Panc1 (cell line): ENCODE results near the gene HOXB3.

Experiments used
- CTCF ChIP-seq: fragments of 450-650 bp; IDR thresholded peaks from 2 replicates; pipeline ENCODE4 v1.5.1; 2017; ENCODE audit warnings: mild to moderate bottlenecking
- POLR2AphosphoS5 ChIP-seq: IDR thresholded peaks from 2 replicates; pipeline ENCODE4 v1.6.1; 2012; ENCODE audit warnings: mild to moderate bottlenecking, low read depth, low read length, moderate library complexity
- TF ChIP-seq, protein P1 (sequence below), 2 experiments: IDR thresholded peaks; 2 replicates each; pipeline ENCODE4 v1.6.1; 2011 to 2012; ENCODE audit warnings: low read depth in 2 of 2, control low read depth in 1 of 2, low read length in 1 of 2, mild to moderate bottlenecking in 1 of 2, moderate library complexity in 1 of 2; ENCODE audit not compliant: insufficient read depth in 1 of 2

DNA sequence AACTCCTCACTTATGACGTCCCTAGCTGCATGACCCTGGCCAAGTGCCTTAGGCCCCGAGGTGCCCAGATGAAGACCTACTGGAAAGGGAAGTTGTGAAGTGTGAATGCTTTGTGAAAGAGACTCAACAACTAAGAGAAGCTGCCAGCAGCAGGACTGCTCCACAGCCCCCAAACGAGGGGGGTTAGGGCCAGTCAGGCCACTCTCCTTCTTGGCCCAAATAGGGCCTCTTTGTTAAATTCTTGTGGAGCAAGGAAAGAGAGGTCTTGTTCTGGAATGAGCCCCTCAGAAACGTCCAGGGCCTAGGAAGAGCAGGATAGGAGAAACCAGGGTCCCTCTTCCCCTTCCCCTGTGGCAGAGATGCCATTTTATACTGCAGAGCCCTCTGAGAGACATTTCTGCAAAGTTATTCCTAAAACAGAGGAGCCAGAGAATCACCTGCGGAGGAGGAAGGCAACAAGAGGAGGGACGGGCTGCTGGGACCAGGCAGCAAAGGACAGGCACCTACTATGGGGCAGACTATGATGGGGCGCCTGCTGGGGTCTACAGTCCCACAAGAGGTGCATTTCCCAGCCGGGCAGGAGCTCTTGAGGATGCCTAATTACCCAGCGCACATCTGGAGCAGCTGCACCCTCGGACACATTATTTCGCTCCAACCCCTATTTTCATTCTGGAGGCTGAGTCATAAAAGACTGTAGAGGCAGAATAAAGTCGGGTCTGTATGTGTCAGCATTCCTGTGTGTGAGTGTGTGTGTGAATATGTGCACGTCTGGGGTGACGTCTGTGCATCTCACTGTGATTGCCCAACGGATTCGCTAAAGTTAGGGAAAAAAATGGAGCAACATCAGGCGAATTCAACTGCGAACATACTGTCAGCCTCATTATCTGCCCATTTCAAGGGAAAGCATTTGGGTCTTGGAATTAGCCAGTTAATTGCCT, 47.6 kb upstream of the HOXB3 start:
- TF ChIP-seq CTCF (no peak), POLR2AphosphoS5 (no peak)
- TF ChIP-seq, protein P1, sequence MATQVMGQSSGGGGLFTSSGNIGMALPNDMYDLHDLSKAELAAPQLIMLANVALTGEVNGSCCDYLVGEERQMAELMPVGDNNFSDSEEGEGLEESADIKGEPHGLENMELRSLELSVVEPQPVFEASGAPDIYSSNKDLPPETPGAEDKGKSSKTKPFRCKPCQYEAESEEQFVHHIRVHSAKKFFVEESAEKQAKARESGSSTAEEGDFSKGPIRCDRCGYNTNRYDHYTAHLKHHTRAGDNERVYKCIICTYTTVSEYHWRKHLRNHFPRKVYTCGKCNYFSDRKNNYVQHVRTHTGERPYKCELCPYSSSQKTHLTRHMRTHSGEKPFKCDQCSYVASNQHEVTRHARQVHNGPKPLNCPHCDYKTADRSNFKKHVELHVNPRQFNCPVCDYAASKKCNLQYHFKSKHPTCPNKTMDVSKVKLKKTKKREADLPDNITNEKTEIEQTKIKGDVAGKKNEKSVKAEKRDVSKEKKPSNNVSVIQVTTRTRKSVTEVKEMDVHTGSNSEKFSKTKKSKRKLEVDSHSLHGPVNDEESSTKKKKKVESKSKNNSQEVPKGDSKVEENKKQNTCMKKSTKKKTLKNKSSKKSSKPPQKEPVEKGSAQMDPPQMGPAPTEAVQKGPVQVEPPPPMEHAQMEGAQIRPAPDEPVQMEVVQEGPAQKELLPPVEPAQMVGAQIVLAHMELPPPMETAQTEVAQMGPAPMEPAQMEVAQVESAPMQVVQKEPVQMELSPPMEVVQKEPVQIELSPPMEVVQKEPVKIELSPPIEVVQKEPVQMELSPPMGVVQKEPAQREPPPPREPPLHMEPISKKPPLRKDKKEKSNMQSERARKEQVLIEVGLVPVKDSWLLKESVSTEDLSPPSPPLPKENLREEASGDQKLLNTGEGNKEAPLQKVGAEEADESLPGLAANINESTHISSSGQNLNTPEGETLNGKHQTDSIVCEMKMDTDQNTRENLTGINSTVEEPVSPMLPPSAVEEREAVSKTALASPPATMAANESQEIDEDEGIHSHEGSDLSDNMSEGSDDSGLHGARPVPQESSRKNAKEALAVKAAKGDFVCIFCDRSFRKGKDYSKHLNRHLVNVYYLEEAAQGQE (IDR thresholded peaks at IDR 0.05; ENCODE audit: insufficient read depth in 1 of 2, low read depth in 2 of 2, low read length in 1 of 2), result no peak
